Lower leg skin (tissue), 4 donors: ENCODE data around the gene TCF15. TPM values are rescaled to one million over a fixed set of nuclear protein-coding genes. Genes with fewer than 3 reads are reported as not detected.
"Not testable (repeated sequence)": the region's sequence is repeated elsewhere in the genome, so short reads cannot be mapped to it uniquely, and the experiment has no call there.

Experiments
- DNase-seq, 2 donors: peaks; one replicate each; pipeline ENCODE4 v3.0.0-alpha.2; 2019; ENCODE audit warnings: low spot score in 2 of 2
- H3K4me3 ChIP-seq: fragments of 200-600 bp; sonication (generic); 2 replicates; pipeline ENCODE4 v1.5.1; 2017; ENCODE audit warnings: mild to moderate bottlenecking, low read depth; ENCODE audit not compliant: poor library complexity, severe bottlenecking
- POLR2A ChIP-seq, 2 donors: fragments of 450-650 bp; IDR thresholded peaks; one replicate each; pipeline ENCODE4 v1.6.1; 2016 to 2017; ENCODE audit warnings: antibody characterized with exemption in 2 of 2, mild to moderate bottlenecking in 1 of 2, moderate library complexity in 1 of 2
- WGBS, 2 donors: methylation state at CpG; one replicate each; pipeline ENCODE4 v1.1.5; 2018; 5-methylcytosine and 5-hydroxymethylcytosine counted together
- intact Hi-C: fragments of 100-400 bp; cut with DNase I; formaldehyde crosslinking; loops from one replicate; pipeline ENCODE4 v1.15.0; 2023; ENCODE audit warnings: low total_unique reads
- total RNA-seq, 4 donors: library from RNA; depleted of rRNA; stranded (reverse); fragments of >200 nt; gene quantifications; one replicate each; pipeline ENCODE4 v1.1.0, GENCODE V29; 2016
- TF ChIP-seq, protein P1 (sequence below), 3 donors: fragments of 450-650 bp; IDR thresholded peaks; one replicate each; pipeline ENCODE4 v1.5.1; 2016; ENCODE audit warnings: antibody characterized with exemption in 3 of 3, mild to moderate bottlenecking in 3 of 3, moderate library complexity in 2 of 3

The TCF15 gene
- total RNA-seq, 4 donors from 2014 or later = 0.71 TPM; not detected in 3

- DNase-seq = no peak
- intact Hi-C loops = no loop called here
- WGBS, 2 donors = 70 to 82% methylated on average over 7 of the region's 7 CpGs
- H3K4me3 ChIP-seq = no peak overlapping the region
- TF ChIP-seq, protein P1, sequence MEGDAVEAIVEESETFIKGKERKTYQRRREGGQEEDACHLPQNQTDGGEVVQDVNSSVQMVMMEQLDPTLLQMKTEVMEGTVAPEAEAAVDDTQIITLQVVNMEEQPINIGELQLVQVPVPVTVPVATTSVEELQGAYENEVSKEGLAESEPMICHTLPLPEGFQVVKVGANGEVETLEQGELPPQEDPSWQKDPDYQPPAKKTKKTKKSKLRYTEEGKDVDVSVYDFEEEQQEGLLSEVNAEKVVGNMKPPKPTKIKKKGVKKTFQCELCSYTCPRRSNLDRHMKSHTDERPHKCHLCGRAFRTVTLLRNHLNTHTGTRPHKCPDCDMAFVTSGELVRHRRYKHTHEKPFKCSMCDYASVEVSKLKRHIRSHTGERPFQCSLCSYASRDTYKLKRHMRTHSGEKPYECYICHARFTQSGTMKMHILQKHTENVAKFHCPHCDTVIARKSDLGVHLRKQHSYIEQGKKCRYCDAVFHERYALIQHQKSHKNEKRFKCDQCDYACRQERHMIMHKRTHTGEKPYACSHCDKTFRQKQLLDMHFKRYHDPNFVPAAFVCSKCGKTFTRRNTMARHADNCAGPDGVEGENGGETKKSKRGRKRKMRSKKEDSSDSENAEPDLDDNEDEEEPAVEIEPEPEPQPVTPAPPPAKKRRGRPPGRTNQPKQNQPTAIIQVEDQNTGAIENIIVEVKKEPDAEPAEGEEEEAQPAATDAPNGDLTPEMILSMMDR (IDR thresholded peaks at IDR 0.05) = no peak
- no peak for TF ChIP-seq POLR2A (IDR thresholded peaks at IDR 0.05)
Observed at GRCh38 chr20:584971-585301, 25.2 kb downstream of the TCF15 start.

GRCh38 chr20:584161-584970 is 25.7 kb downstream of the TCF15 start:
- no peak for DNase-seq
- 66 to 73% methylated on average over 8 of the region's 8 CpGs for WGBS, 2 donors
- H3K4me3 ChIP-seq = no peak overlapping the region
- intact Hi-C loops = no loop called here
- TF ChIP-seq, protein P1 (IDR thresholded peaks at IDR 0.05) = no peak
- no peak for TF ChIP-seq POLR2A (IDR thresholded peaks at IDR 0.05)

GRCh38 chr20:582204-582603 is 27.9 kb downstream of the TCF15 start:
- H3K4me3 ChIP-seq = no peak overlapping the region
- 54 to 55% methylated on average over 5 of the region's 5 CpGs for WGBS, 2 donors
- TF ChIP-seq, protein P1 (IDR thresholded peaks at IDR 0.05) = no peak
- TF ChIP-seq POLR2A (IDR thresholded peaks at IDR 0.05) = no peak
- intact Hi-C loops = no loop called here
- no peak for DNase-seq

- DNase-seq, H3K4me3 ChIP-seq, intact Hi-C loops: not testable (repeated sequence)
- WGBS, 2 donors = 84 to 89% methylated on average over 7 to 8 of the region's 8 CpGs
Observed at GRCh38 chr20:578940-579690, 31.0 kb downstream of the TCF15 start.

DNA sequence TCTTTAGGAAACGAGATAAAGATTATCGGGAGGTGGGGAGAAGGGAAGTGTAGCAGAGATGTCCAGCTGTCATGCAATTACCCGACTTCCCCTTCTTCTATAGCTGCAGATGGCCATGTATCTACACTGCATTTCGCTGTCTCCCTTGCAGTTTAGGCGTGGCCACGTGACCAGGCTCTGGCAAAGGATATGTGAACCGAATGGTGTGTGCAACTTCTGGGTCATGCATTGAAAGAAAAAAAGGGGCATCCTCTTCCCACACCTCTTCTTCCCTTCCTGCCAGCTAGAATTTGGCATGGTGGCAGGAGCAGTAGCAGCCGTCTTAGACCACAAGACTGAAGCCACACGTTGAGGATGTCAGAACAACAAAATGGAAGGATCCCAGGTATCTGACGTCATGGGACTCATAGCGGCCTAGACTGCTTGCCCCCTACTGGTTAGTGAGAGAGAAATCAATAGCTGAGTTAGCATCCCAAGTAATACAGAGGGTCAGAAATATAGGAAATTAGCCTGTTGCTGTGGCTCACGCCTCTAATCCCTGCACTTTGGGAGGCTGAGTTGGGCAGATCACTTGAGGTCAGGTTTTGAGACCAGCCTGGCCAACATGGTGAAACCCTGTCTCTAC is 32.8 kb downstream of the TCF15 start:
- no peak overlapping the region for H3K4me3 ChIP-seq
- intact Hi-C loops = no loop called here
- 65 to 67% methylated on average over 12 of the region's 12 CpGs for WGBS, 2 donors
- no peak for DNase-seq
- TF ChIP-seq, protein P1 (IDR thresholded peaks at IDR 0.05) = no peak
- no peak for TF ChIP-seq POLR2A (IDR thresholded peaks at IDR 0.05)

GRCh38 chr20:576156-576555 is 34.0 kb downstream of the TCF15 start:
- TF ChIP-seq, protein P1 (IDR thresholded peaks at IDR 0.05) = no peak
- TF ChIP-seq POLR2A (IDR thresholded peaks at IDR 0.05) = no peak
- DNase-seq = no peak
- 54 to 61% methylated on average over 3 of the region's 3 CpGs for WGBS, 2 donors
- intact Hi-C loops = no loop called here
- no peak overlapping the region for H3K4me3 ChIP-seq
